Endothelial cell of umbilical vein (primary cell): ENCODE results near the gene CCDC150.

Experiments
- CTCF ChIP-seq, 2 donors: IDR thresholded peaks; 1 replicate in 1 of 2; 2 replicates in 1 of 2; pipeline ENCODE4 v1.5.1; 2011; ENCODE audit warnings: low read length in 2 of 2, mild to moderate bottlenecking in 2 of 2, moderate library complexity in 2 of 2, control low read depth in 1 of 2, inconsistent platforms in 1 of 2, low read depth in 1 of 2; ENCODE audit not compliant: insufficient read depth in 1 of 2; ENCODE audit errors: extremely low read depth in 1 of 2
- EZH2 ChIP-seq: IDR thresholded peaks from 2 replicates; pipeline ENCODE4 v1.6.1; 2012; ENCODE audit warnings: borderline replicate concordance, low read depth, mild to moderate bottlenecking, moderate library complexity, low read length, inconsistent platforms; ENCODE audit not compliant: severe bottlenecking
- FOS ChIP-seq: IDR thresholded peaks from 2 replicates; pipeline ENCODE4 v1.6.1; 2011; ENCODE audit warnings: mild to moderate bottlenecking, low read length, moderate library complexity, borderline replicate concordance; ENCODE audit not compliant: insufficient read depth
- JUN ChIP-seq: IDR thresholded peaks from 2 replicates; pipeline ENCODE4 v1.6.1; 2011; ENCODE audit warnings: borderline replicate concordance, low read depth; ENCODE audit not compliant: insufficient read length, insufficient read depth
- POLR2A ChIP-seq: IDR thresholded peaks from 2 replicates; pipeline ENCODE4 v1.6.1; 2012; ENCODE audit warnings: low read depth, mild to moderate bottlenecking, control low read depth, low read length
- POLR2AphosphoS5 ChIP-seq: IDR thresholded peaks from 2 replicates; pipeline ENCODE4 v1.6.1; 2012; ENCODE audit warnings: low read depth, mild to moderate bottlenecking, control low read depth, low read length, moderate library complexity; ENCODE audit not compliant: insufficient read depth

GRCh38 chr2:196590286-196590685, 49.2 kb upstream of the CCDC150 start:
- no peak for TF ChIP-seq CTCF (IDR thresholded peaks at IDR 0.05; ENCODE audit: extremely low read depth in 1 of 2, insufficient read depth in 1 of 2, low read depth in 1 of 2, low read length in 2 of 2)
- no peak for TF ChIP-seq POLR2AphosphoS5
- no peak for TF ChIP-seq POLR2A
- TF ChIP-seq FOS: no peak
- TF ChIP-seq JUN: no peak
- no peak for TF ChIP-seq EZH2
